Uterus (tissue), 2 donors: ENCODE results near the gene CABCOCO1.

Experiments used
- CTCF ChIP-seq, 4 experiments: fragments of 200-600 bp in 2 of 4; fragments of 450-650 bp in 2 of 4; sonication (generic) in 2 of 4; IDR thresholded peaks; one replicate each; pipeline ENCODE4 v1.5.1; 2016 to 2019; ENCODE audit warnings: antibody characterized with exemption in 4 of 4, mild to moderate bottlenecking in 2 of 4, moderate library complexity in 1 of 4
- POLR2A ChIP-seq, 2 donors: fragments of 450-650 bp; IDR thresholded peaks; one replicate each; pipeline ENCODE4 v1.6.1; 2016; ENCODE audit warnings: antibody characterized with exemption in 2 of 2, mild to moderate bottlenecking in 1 of 2, moderate library complexity in 1 of 2

- TF ChIP-seq CTCF (IDR thresholded peaks at IDR 0.05), result no peak
- TF ChIP-seq POLR2A (IDR thresholded peaks at IDR 0.05), result no peak
These were observed 114.0 kb downstream of the CABCOCO1 start for GRCh38 chr10:61776615-61777266.
